H1 (cell line): ENCODE data around the gene ZNF609. TPM values are rescaled to one million over a fixed set of nuclear protein-coding genes. Genes with fewer than 3 reads are reported as not detected.

Experiments used
- HDAC6 ChIP-seq: IDR thresholded peaks from one replicate; pipeline ENCODE4 v1.7.1; 2012; ENCODE audit warnings: low read depth, mild to moderate bottlenecking, inconsistent platforms, low read length, moderate library complexity
- POLR2A ChIP-seq, 2 experiments: IDR thresholded peaks; 1 replicate in 1 of 2; 2 replicates in 1 of 2; pipeline ENCODE4 v1.6.1; 2011; ENCODE audit warnings: low read depth in 2 of 2, low read length in 2 of 2, mild to moderate bottlenecking in 2 of 2; ENCODE audit errors: control extremely low read depth in 1 of 2
- polyA plus RNA-seq, 7 experiments: library from polyadenylated mRNA; depleted of rRNA in 3 of 7; stranded (reverse) in 5 of 7; unstranded in 2 of 7; fragments of >200 nt in 5 of 7; fragments of 200-250 nt in 2 of 7; gene quantifications; 1 replicate in 5 of 7; 2 replicates in 1 of 7; 4 replicates in 1 of 7; pipeline versions ENCODE4 v1.2.1 to v1.2.3, GENCODE V29; 2011 to 2013; ENCODE audit warnings: missing spikeins in 2 of 7, mixed read lengths in 2 of 7
- total RNA-seq: library from RNA; stranded (reverse); fragmentation: NEBNext Ultra II Directional; extraction: Animal tissue kit (Norgen Biotek cat#: 25700); gene quantifications from 2 replicates; pipeline ENCODE4 v1.2.1, GENCODE V29; 2021
- TF ChIP-seq, protein P1 (sequence below): fragments of 300-600 bp; sonication (generic); IDR thresholded peaks from 2 replicates; pipeline ENCODE4 v1.7.1; 2012; ENCODE audit warnings: low read length, moderate library complexity, mild to moderate bottlenecking, inconsistent platforms; ENCODE audit not compliant: insufficient replicate concordance

Gene ZNF609
- total and polyA plus RNA-seq, 2 of the 8 experiments (the other 6 are each of a cell fraction or from before 2014, with no cell fraction given): 15.5 to 47.8 TPM

DNA sequence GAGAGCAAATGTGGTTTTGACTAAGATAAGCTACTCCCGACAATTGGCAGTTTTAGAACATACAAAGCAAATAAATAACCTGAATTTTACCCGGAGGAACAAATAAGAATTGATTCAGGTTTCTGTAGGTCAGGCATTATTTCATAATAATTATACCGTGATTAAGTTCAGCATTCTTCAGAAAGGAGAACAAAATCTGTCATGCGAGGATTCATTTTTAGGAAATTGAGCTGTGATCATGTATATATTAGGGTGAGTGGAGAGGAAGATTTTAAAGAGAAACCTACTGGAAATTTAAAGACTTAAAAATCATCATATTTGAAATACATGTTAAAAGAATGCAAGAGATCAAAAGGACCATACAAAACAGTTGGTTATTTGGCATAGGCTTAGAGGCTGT is 20.5 kb downstream of the ZNF609 start (continued):
- TF ChIP-seq, protein P1, sequence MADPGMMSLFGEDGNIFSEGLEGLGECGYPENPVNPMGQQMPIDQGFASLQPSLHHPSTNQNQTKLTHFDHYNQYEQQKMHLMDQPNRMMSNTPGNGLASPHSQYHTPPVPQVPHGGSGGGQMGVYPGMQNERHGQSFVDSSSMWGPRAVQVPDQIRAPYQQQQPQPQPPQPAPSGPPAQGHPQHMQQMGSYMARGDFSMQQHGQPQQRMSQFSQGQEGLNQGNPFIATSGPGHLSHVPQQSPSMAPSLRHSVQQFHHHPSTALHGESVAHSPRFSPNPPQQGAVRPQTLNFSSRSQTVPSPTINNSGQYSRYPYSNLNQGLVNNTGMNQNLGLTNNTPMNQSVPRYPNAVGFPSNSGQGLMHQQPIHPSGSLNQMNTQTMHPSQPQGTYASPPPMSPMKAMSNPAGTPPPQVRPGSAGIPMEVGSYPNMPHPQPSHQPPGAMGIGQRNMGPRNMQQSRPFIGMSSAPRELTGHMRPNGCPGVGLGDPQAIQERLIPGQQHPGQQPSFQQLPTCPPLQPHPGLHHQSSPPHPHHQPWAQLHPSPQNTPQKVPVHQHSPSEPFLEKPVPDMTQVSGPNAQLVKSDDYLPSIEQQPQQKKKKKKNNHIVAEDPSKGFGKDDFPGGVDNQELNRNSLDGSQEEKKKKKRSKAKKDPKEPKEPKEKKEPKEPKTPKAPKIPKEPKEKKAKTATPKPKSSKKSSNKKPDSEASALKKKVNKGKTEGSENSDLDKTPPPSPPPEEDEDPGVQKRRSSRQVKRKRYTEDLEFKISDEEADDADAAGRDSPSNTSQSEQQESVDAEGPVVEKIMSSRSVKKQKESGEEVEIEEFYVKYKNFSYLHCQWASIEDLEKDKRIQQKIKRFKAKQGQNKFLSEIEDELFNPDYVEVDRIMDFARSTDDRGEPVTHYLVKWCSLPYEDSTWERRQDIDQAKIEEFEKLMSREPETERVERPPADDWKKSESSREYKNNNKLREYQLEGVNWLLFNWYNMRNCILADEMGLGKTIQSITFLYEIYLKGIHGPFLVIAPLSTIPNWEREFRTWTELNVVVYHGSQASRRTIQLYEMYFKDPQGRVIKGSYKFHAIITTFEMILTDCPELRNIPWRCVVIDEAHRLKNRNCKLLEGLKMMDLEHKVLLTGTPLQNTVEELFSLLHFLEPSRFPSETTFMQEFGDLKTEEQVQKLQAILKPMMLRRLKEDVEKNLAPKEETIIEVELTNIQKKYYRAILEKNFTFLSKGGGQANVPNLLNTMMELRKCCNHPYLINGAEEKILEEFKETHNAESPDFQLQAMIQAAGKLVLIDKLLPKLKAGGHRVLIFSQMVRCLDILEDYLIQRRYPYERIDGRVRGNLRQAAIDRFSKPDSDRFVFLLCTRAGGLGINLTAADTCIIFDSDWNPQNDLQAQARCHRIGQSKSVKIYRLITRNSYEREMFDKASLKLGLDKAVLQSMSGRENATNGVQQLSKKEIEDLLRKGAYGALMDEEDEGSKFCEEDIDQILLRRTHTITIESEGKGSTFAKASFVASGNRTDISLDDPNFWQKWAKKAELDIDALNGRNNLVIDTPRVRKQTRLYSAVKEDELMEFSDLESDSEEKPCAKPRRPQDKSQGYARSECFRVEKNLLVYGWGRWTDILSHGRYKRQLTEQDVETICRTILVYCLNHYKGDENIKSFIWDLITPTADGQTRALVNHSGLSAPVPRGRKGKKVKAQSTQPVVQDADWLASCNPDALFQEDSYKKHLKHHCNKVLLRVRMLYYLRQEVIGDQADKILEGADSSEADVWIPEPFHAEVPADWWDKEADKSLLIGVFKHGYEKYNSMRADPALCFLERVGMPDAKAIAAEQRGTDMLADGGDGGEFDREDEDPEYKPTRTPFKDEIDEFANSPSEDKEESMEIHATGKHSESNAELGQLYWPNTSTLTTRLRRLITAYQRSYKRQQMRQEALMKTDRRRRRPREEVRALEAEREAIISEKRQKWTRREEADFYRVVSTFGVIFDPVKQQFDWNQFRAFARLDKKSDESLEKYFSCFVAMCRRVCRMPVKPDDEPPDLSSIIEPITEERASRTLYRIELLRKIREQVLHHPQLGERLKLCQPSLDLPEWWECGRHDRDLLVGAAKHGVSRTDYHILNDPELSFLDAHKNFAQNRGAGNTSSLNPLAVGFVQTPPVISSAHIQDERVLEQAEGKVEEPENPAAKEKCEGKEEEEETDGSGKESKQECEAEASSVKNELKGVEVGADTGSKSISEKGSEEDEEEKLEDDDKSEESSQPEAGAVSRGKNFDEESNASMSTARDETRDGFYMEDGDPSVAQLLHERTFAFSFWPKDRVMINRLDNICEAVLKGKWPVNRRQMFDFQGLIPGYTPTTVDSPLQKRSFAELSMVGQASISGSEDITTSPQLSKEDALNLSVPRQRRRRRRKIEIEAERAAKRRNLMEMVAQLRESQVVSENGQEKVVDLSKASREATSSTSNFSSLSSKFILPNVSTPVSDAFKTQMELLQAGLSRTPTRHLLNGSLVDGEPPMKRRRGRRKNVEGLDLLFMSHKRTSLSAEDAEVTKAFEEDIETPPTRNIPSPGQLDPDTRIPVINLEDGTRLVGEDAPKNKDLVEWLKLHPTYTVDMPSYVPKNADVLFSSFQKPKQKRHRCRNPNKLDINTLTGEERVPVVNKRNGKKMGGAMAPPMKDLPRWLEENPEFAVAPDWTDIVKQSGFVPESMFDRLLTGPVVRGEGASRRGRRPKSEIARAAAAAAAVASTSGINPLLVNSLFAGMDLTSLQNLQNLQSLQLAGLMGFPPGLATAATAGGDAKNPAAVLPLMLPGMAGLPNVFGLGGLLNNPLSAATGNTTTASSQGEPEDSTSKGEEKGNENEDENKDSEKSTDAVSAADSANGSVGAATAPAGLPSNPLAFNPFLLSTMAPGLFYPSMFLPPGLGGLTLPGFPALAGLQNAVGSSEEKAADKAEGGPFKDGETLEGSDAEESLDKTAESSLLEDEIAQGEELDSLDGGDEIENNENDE: no peak
- no peak for TF ChIP-seq POLR2A (IDR thresholded peaks at IDR 0.05; ENCODE audit: control extremely low read depth in 1 of 2, low read depth in 2 of 2, low read length in 2 of 2)
- TF ChIP-seq HDAC6: no peak
